ENCODE measurements around the gene RASD1.

Gene RASD1

GRCh38 chr17:17526369-17526768 lies 30.2 kb upstream of the RASD1 start:
- no peak for DNase-seq

DNA sequence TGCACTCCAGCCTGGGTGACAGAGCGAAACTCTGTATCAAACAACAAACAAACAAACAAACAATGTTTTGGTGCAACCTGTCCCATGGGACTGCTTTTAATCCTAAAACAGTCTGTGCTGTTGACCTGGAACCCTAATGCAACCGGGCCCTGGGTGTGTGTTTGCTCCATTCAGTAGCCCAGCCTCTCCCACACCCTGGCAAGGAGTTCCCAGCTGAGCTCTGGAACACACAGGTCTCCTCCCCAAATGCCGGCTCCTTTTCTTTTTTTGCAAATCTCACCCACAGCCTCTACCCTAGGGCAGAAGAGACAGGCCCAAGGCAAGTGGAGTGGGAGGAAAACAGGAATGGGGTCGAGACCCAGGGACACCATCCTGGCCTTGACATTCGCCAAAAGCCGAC lies 29.8 kb upstream of the RASD1 start:
- no peak for DNase-seq

GRCh38 chr17:17525311-17525710 lies 29.1 kb upstream of the RASD1 start:
- DNase-seq, result no peak

- DNase-seq, result no peak
These were observed 27.7 kb upstream of the RASD1 start for GRCh38 chr17:17523731-17524490.

DNA sequence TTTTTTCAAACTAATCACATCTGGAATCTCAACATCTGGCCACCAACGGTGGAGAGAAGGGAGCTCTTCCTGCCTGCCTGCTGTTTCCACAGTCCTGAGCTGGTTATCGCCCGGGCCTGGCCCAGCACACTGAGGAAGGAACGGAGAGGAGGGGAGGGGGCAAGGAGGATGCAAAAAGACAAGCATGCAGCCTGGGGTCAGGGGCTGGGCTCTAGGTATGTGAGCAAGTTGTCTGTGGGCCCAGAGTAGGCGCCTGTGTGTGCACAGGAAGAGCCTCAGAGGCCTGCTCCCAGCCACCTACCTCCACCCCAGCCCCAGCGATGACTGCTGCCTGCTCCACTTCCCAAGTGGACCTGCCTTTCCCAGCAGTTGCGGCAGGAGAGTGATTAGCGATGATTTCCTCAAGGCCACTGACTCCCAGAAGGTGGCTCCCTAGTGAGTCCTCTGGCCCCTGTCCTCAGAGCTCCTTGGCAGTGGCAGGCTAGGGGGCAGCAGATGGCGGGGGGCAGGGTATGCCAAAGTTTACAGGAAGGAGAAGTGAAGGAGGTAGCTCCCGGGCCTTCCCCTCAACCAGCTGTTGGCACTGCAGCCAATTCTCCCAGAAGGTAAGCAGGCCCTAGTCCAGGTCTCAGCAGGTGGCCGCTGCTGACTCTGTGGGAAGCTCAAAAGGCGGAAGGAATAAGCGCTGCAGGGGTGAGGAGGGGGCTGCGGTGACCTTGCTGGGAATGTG lies 27.0 kb upstream of the RASD1 start:
- no peak for DNase-seq

- DNase-seq, result no peak
These were observed 24.5 kb upstream of the RASD1 start for GRCh38 chr17:17520599-17521232.

DNA sequence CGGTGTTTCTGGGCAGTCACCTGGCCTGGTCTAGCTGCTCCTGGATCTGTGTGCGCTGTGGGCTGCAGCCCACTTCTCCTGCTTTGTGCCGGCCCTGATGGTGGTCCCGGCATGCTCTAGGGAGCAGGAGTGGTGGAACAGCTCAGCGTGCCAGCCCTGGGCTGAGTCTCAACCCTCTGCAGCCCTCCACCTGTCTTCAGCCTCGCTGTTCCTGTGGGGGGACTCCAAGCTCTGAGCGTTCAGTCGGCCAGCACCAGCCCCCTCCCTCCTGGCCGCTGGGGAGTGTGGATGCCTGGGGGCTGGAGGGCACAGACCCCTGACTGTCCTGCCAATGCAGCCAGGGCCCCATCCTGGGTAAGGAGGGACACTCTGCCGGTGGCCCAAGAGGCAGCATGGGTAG lies 23.7 kb upstream of the RASD1 start:
- DNase-seq, result no peak

DNA sequence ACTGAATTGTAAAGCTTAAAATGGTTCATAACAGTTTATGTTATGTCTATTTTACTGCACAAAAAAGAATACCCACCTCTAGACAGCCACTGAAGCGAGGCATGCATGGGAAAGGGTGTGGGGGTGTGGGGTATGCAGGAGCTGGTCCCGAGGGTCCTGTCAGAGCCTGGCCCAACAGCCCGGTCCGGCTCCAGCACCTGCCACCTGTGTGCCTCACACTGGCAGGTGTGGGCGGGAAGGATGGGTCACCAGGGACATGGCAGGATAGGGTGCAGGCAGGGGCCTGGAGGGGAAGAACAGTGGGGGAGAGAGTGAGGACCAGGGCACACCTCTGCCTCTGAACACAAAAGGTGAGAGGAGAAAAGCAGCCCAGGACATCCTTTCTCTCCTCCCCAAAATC lies 22.8 kb upstream of the RASD1 start:
- DNase-seq, result no peak

DNA sequence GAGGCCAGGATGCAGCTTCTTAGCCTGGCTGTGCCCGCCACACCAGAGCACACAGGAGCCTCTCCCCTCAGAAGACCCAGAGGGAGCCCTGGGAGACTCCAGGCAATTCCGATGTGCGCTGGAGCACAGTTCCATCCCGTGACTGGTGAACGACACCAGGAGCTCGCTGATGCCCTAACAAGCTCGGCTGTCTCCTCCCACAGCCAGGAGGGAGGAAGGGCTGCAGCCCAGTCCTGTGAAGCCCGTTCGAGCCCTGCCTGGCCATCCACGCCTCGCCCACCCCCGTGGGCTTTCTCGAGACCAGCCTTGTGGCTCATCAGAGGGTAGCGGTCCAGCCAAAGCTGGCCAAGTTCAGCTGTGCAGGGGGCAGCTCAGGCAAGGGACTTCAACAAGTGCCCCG lies 21.8 kb upstream of the RASD1 start:
- no peak for DNase-seq

DNA sequence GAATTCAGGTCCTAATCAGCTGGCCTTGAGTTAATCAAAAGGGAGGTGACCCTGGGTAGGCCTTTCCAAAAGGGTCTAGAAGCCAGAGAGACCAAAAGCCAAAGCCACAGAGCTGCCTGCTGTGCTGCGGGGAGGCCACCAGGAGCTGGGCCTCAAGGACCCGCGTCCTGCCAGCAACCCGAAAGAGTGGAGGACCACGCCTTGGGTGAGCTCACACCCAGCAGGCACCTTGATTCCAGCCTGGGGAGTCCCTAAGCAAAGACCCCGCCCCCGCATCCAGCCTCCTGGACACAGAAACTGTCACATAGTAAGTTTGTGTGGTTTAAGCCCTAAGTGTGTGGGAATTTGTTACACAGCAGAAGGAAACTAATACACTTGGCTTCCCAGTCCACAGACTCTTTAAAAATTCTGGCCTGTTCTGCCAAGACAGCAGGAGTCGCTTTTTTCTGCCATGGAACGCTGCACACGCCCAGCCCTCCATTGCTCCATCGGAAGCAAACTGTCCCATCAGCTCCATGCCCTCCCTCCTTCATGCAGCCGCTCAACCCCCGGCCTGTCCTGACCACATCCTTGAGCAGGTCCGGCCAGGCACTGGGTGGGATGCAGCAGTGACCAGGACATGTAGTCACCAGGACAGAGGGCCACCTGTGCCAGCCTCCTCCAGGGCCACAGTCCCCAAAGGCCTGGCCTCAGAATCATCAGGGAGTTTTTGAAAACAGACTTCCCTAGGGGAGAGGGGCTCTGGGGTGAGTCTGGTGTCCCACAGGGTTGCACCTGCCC lies 20.9 kb upstream of the RASD1 start:
- no peak for DNase-seq

DNA sequence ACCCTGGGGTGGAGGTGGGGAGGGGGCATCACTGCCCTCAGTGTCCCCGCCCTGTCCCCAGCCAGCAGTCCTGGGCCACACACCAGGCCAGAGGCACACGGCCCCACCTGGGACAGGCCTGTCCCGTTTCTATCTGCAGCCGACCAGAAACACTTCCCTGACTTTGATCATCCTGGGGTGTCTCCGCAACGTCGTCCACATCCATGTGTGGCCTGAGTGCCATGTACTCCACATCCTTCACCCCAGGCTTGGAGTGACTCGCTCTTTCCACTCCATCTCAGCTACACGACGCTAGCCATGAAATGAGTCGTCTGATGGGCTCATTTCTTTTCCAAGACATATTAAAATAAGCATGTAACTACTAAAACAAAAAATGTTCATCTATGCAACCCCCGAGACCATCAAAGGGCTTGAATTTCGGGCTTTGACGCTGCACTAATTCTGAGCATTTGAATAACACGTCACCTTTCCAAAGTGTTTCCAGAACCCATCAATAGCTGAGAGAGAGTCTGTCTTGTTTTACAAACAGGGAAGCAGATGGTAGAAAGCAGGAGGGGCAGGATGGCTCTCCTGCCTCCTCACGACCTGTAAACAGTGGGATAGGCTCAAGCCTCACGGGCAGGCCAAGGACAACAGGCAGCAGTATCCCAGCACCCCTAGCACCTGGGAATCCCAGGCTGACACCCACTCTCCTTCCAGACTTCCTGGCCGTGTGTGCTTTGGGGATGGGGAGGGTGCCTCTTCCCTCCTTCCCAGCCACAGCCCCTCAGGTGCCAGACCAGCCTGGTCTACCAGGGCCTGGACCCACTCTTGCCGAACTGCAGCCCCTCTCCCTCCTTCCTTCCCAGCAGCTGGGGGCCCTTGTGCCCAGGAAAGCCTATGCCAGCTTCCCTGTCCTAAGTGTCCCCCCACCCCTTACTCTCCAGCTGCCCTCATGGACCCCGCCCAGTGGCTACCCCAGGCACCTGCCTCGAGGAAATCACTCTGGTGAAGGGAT lies 20.0 kb upstream of the RASD1 start:
- no peak for DNase-seq

- no peak for DNase-seq
These were observed 19.1 kb upstream of the RASD1 start for GRCh38 chr17:17514993-17515933.

- DNase-seq, result no peak
These were observed 18.3 kb upstream of the RASD1 start for GRCh38 chr17:17514361-17514992.

DNA sequence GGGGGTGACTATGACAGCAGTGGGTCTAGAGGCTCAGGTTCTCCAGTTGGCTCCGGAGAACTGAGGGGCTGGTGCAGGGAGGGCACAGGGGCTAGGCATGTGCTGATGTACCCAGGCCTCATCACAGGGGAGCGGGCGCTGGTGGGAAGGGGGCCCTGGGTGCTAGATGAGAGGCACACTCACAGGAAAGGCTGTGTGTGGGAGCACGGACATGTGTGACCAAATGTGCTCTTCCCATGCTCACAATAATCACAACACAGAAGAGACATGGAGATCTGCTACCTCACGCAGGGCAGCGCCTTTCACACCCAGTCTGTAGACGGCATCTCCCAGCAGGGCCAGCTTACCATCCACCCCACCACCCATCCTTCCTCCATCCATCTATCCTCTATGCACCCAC lies 17.4 kb upstream of the RASD1 start:
- no peak for DNase-seq

GRCh38 chr17:17512866-17513265 lies 16.7 kb upstream of the RASD1 start:
- no peak for DNase-seq

DNA sequence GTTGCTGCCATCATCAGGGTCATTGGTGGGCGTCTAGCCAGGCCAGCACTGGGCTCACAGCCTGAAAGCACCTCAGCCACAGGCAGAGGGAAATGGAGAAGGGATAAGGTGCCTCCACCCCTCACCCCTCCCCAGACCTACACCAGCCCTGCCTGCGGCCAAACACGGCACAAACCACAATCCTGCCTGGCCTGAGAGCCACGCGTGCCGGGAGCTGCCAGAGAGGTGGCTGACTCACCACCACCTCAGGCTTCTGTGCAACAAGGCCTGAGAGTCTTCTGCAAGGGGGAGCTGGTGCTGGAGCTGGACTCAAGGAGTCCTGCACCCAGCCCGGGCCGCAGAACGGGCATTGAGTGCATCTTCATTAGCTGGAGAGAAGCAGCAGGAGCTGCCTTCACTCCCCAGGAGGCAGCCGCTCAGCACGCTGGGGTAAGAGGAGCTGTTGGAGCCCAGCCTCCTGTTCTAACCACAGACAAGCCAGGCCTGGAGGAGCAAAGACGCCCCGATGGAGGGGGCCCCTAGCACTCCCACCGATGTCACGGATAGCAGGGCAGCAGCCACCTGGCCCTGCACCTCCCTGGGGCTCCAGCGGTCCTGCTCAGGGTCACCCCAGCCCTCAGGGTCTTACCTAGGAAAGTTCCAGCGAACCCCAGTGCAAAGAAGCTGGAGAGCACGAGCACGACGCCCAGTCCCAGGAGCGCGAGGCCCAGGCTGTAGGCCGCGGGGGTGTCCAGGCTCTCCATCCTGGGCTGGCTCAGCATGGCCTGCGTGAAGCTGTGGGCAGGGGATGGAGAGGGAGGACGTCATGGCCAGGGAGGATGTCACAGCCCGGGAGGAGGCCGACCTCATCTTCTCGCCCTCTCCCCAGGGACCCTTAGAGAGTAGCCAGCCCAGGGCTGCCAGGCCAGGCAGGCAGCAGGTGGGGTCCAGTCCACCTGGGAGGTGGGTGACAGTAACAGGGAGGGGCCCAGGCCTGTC lies 16.0 kb upstream of the RASD1 start:
- no peak for DNase-seq

DNA sequence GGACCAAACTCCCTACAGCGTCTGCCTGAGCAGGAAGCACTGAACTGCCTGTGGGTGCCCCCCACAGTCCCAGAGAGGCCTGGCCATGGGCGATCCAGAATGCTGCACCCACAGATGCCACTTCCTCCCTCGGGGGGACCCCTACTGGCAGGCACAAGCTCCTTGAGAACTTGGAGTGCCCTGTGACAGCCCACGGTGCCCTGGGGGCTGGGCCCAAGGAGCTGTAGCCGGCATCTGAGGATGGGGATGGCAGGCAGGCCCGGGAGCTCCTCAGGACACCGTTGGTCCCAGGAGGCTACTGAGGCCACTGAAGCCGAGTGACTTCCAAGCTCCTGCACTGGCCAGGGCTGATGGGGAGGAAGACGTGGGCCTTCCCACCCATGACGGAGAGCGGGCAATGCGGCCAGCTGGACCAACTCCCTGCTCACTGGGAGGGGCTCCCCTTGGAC lies 15.1 kb upstream of the RASD1 start:
- DNase-seq, result no peak

DNA sequence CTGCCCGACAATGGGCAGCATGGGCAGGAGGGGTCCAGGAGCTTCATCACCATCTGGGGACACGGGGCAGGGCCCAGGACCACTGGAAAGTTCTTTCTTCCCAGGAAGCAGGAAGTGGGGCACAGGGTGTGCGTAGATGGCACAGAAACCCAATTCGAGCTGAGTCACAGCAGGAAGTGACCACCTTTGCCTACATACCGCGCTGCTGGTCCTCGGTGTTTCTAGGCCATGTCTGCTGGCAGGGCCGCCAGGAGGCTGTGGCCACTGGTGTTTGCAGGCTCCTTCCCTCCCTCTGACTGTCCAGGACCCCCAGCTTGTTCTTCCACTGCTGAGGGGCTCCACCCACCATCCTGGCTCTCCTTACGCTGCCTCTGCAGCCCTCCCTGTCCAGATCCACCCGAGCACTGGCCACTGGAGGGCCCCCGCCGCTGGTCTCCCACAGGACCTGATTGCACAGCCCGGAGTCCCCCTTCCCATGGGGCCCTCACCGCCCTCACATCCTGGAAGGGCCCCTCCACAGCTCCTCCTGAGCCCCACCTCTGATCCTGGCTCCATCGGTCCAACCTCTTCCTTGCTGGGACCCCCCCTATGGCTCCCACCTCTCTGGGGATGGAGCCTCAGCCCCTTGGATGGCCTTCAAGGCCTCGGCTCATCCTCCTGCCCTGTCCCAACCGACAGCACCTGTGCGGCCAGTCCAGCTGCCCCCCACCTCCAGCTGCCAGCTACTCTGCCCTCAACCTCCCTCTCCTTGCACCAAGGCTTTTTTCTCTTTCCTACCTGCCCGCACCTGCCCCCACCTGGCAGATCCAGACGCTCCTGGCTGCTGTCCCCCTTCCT lies 14.5 kb upstream of the RASD1 start:
- no peak for DNase-seq
